ENCODE data around the gene TMEM255B. TPM values are rescaled to one million over a fixed set of nuclear protein-coding genes. Genes with fewer than 3 reads are reported as not detected.

The TMEM255B gene
- total and polyA plus RNA-seq, 2 of the 4 experiments (the other 2 are of a cell fraction): 0.36 to 0.94 TPM

DNA sequence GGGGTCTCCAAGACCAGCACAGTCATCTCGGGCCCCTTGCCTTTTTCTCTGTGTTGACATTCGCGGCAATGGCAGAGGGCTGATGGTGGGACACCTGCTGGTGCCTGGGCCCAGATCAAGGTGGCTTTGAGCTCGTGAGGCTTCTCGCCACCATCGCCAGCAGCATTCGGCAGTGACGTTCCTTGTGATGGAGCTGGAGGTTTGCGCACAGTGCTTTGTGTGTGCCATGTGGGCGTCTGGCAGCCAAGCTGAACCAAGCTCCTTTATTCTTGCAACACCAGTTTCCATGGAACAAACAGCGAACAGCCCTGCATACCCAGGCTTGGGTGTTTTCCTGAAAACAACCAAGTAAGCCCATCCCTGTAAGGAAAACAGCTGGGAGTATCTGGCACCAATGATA, 9.1 kb upstream of the TMEM255B start:
- CTCF ChIA-PET: no interaction called here
- no peak overlapping the region for H3K9ac ChIP-seq (ENCODE audit: low read depth, low read length)
- ATAC-seq (ENCODE audit: low read depth) (no peak), DNase-seq (no peak)
- no peak overlapping the region for H2BK5ac ChIP-seq (ENCODE audit: low read depth, low read length, poor library complexity, severe bottlenecking)
- dilution Hi-C loops (cut with HindIII; ENCODE audit: low sequenced_read_pairs, unreplicated experiment) (no loop called here), intact Hi-C loops (cut with micrococcal nuclease) (no loop called here), in situ Hi-C loops (cut with MboI; ENCODE audit: low sequenced_read_pairs) (no loop called here)
- TF ChIP-seq ELK1 (IDR thresholded peaks at IDR 0.05; ENCODE audit: borderline replicate concordance, low read depth, low read length) (no peak), CHD1 (IDR thresholded peaks at IDR 0.05; ENCODE audit: low read depth, low read length) (no peak), RCOR1 (IDR thresholded peaks at IDR 0.05; ENCODE audit: insufficient replicate concordance, low read length) (no peak), POLR2A (IDR thresholded peaks at IDR 0.05; ENCODE audit: low read depth, low read length) (no peak), RFX5 (IDR thresholded peaks at IDR 0.05; ENCODE audit: low read depth, low read length) (no peak), NFE2L2 (IDR thresholded peaks at IDR 0.05; ENCODE audit: low read depth, low read length) (no peak)
- TF ChIP-seq, protein P1, sequence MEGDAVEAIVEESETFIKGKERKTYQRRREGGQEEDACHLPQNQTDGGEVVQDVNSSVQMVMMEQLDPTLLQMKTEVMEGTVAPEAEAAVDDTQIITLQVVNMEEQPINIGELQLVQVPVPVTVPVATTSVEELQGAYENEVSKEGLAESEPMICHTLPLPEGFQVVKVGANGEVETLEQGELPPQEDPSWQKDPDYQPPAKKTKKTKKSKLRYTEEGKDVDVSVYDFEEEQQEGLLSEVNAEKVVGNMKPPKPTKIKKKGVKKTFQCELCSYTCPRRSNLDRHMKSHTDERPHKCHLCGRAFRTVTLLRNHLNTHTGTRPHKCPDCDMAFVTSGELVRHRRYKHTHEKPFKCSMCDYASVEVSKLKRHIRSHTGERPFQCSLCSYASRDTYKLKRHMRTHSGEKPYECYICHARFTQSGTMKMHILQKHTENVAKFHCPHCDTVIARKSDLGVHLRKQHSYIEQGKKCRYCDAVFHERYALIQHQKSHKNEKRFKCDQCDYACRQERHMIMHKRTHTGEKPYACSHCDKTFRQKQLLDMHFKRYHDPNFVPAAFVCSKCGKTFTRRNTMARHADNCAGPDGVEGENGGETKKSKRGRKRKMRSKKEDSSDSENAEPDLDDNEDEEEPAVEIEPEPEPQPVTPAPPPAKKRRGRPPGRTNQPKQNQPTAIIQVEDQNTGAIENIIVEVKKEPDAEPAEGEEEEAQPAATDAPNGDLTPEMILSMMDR (conservative IDR thresholded peaks at IDR 0.05; ENCODE audit: low read depth, low read length): no peak
- no peak overlapping the region for H2BK20ac ChIP-seq (ENCODE audit: low read depth, low read length)
- 67% methylated on average over 4 of the region's 11 CpGs; no CpG with 5 or more reads in 1 of the 2 experiments for WGBS, 2 experiments (ENCODE audit: extremely low coverage in 2 of 2, insufficient read length in 1 of 2)
- H3K9me3 ChIP-seq (ENCODE audit: control insufficient read depth, insufficient read depth, low read length): no peaks in the 10 kb centered on the region
- no peak overlapping the region for H4K5ac ChIP-seq (ENCODE audit: low read depth, low read length)
- H2AK5ac ChIP-seq (ENCODE audit: low read depth, low read length): no peak overlapping the region
- H4K91ac ChIP-seq (ENCODE audit: insufficient read depth, low read depth, low read length): no peak overlapping the region
- BruUV-seq (replicated peaks): no TSS peak
- H2AFZ ChIP-seq (replicated peaks; ENCODE audit: low read length, poor library complexity): no peak overlapping the region
- H2BK15ac ChIP-seq (ENCODE audit: low read depth, low read length): no peak overlapping the region
- no peak overlapping the region for H2AK9ac ChIP-seq (replicated peaks; ENCODE audit: low read depth, low read length, poor library complexity)
- H2BK120ac ChIP-seq (ENCODE audit: low read depth, low read length): no peak overlapping the region
- 0 out of 2 replicates have a peak, but pooled peaks cover 5% of the 10 kb centered on the region for H3K9me1 ChIP-seq (ENCODE audit: insufficient read depth, low read length)
- H4K20me1 ChIP-seq (ENCODE audit: insufficient read depth, low read length): peaks cover 4% of the 10 kb centered on the region; the same call in 1 of the 2 replicates
- no peak overlapping the region for H4K8ac ChIP-seq (ENCODE audit: low read depth in 2 of 2, low read length in 2 of 2)
- H3K79me1 ChIP-seq (ENCODE audit: low read depth in 1 of 2, low read length in 2 of 2): no peaks in the 10 kb centered on the region
- H3K4me3 ChIP-seq (ENCODE audit: insufficient read depth, low read depth, low read length): no peak overlapping the region
- no peaks in the 10 kb centered on the region for H3K36me3 ChIP-seq (ENCODE audit: control insufficient read depth, insufficient read depth, low read length)
- H3K4ac ChIP-seq (ENCODE audit: low read depth, low read length): no peak overlapping the region
- H3K27me3 ChIP-seq (ENCODE audit: control insufficient read depth, insufficient read depth, low read length): peaks cover 25% of the 10 kb centered on the region
- H3K27ac ChIP-seq (ENCODE audit: insufficient read depth, low read length): no peak overlapping the region
- H3K23ac ChIP-seq (ENCODE audit: low read depth, low read length): no peak overlapping the region
- no peak overlapping the region for H3K18ac ChIP-seq (ENCODE audit: low read depth, low read length)
- POLR2A ChIA-PET (ENCODE audit: unreplicated experiment): no interaction called here
- no peak overlapping the region for H3K14ac ChIP-seq (replicated peaks; ENCODE audit: low read depth, low read length)
- no peak overlapping the region for H3K56ac ChIP-seq (ENCODE audit: extremely low read depth, insufficient read depth, low read length)
- no peak overlapping the region for H3K4me2 ChIP-seq (ENCODE audit: low read depth, low read length)
- H3K4me1 ChIP-seq (ENCODE audit: control insufficient read depth, insufficient read depth, low read length): no peaks in the 10 kb centered on the region

All from IMR-90 (cell line).